Caki2 (cell line): ENCODE data around the gene PNKP. TPM values are rescaled to one million over a fixed set of nuclear protein-coding genes. Genes with fewer than 3 reads are reported as not detected.

Source experiments
- DNase-seq: peaks from one replicate; pipeline ENCODE4 v3.0.0-alpha.2; 2015; ENCODE audit warnings: low read depth
- in situ Hi-C: cut with HindIII; loops from 2 replicates; pipeline ENCODE4 v1.10.0; 2016; ENCODE audit warnings: low sequenced_read_pairs, low pct_unique_long_range_greater_than_20kb, mixed read lengths
- total RNA-seq: library from RNA; depleted of rRNA; stranded (reverse); fragments of >200 nt; shearing (Covaris generic); gene quantifications from 2 replicates; pipeline ENCODE4 v1.2.3, GENCODE V29; 2014; ENCODE audit warnings: low replicate concordance; rRNA removed

Gene PNKP
- total RNA-seq, 1 experiment from 2014 or later, result 99.6 TPM

DNA sequence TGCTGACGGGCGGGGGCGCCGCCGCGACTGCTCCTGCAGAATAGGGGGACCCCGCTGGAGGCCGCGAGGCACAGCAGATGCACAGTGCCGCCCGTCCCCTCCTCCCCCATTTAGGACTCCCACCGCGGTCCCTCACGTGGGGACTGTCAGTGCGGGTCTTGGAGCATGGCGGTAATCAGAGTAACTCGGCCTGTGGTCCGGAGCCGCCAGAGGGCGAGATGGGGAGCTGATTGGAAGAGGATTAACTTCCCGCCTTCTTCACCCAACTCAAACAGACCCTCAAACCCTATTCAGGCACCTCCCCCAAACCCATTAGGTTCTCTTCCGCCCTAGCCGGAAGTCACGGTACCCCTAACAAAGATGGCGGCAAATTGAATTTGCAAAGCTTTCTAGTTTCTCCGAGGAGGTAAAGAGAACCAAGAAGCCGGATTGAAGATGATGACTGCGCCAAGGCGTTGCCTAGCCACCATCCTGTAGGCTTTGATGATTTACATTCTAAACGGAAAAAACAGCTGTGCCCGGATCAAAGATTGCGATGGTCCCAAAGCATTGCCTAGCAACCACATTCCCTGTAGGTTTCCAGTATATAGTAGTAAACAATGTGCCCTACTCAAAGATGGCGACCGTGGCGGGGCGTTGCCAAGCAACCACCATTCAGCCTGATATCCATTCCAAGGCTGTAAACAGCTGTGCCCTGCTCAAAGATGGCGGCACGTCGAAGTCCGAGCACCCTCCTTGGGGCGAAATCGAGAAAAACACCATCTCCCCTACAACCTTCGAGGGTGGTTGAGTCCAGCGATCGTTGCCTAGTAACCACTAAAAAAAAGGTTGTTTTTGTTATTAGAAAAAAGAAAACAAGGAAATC lies 54.1 kb downstream of the PNKP start, which contains the start of gene FUZ:
FUZ (minus strand) TSS at position 296 of the 865 bp plus-strand sequence; CDS start at position 110, 186 bp downstream.
- in situ Hi-C loops, result no loop called here
- DNase-seq, result peak; percentile 96

DNA sequence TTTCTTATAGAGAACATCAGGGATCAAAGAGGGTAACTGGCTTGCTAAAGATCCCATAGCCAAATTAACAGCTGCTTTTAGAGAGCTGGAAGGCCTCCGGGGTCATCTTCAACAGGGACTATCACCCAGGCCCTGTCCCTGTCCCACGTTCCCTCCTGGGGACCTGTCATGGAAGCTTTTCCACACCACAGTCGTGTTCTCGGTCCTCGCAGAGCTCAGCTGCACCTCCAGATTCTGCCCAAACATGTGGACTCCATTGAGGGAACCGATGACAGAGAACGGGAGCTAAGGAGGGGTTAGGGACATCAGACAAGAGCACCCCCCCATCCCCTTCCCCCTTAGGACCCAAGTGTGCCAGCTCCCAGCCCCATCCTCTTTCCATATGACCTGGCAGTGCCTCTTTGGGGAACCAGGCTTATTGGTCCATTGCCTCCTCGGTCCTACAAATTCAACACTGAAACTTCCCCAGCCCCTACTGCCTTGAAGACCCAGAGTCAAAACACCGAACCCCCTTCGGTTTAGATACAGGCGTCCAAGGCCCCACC lies 54.9 kb downstream of the PNKP start:
- no peak for DNase-seq
- in situ Hi-C loops, result no loop called here

GRCh38 chr19:49811328-49811727 lies 56.0 kb downstream of the PNKP start:
- in situ Hi-C loops, result no loop called here
- DNase-seq, result no peak

Other genes starting within 250 kb of the PNKP start
- 140 and 190 TPM in 2 replicates for gene RRAS, start 227.4 kb downstream of the PNKP start, total RNA-seq
- 18.5 and 28.2 TPM in 2 replicates for gene SCAF1, start 225.4 kb downstream of the PNKP start, total RNA-seq
- 116 and 227 TPM in 2 replicates for gene IRF3, start 201.7 kb downstream of the PNKP start, total RNA-seq
- gene BCL2L12, start 201.6 kb downstream of the PNKP start, total RNA-seq, result 3.0 TPM in 1 of 2 replicates, not detected in the other
- gene PRMT1, start 190.3 kb downstream of the PNKP start, total RNA-seq, result 432 and 563 TPM in 2 replicates
- gene ADM5, start 178.0 kb downstream of the PNKP start, total RNA-seq, result 1.1 and 3.2 TPM in 2 replicates
- gene CPT1C, start 176.5 kb downstream of the PNKP start, total RNA-seq, result 21.2 and 26.7 TPM in 2 replicates
- gene TSKS, start 104.3 kb downstream of the PNKP start, total RNA-seq, result not detected in 2 replicates
- 290 and 317 TPM in 2 replicates for gene AP2A1, start 100.6 kb downstream of the PNKP start, total RNA-seq
- 50.1 and 84.7 TPM in 2 replicates for gene FUZ, start 54.3 kb downstream of the PNKP start, total RNA-seq
- 27.0 and 34.7 TPM in 2 replicates for gene MED25, start 49.3 kb downstream of the PNKP start, total RNA-seq
- gene PTOV1, start 16.4 kb downstream of the PNKP start, total RNA-seq, result 126 and 143 TPM in 2 replicates
- gene AKT1S1, start 9.8 kb upstream of the PNKP start, total RNA-seq, result 8.0 and 12.9 TPM in 2 replicates
- gene TBC1D17, start 10.1 kb upstream of the PNKP start, total RNA-seq, result 7.1 and 7.8 TPM in 2 replicates
- gene IL4I1, start 29.3 kb upstream of the PNKP start, total RNA-seq, result 8.9 and 9.5 TPM in 2 replicates
- 9.6 TPM in 2 replicates for gene ATF5, start 61.6 kb upstream of the PNKP start, total RNA-seq
- gene NUP62, start 61.9 kb upstream of the PNKP start, total RNA-seq, result 96.7 and 102 TPM in 2 replicates
- gene SIGLEC11, start 93.6 kb upstream of the PNKP start, total RNA-seq, result not detected in 2 replicates
- 44.2 and 50.6 TPM in 2 replicates for gene VRK3, start 157.8 kb upstream of the PNKP start, total RNA-seq
- gene ZNF473, start 158.4 kb upstream of the PNKP start, total RNA-seq, result 6.8 and 10.8 TPM in 2 replicates